ENCODE measurements around the gene EAPP. TPM values are rescaled to one million over a fixed set of nuclear protein-coding genes. Genes with fewer than 3 reads are reported as not detected.
"Not testable (repeated sequence)": the region's sequence is repeated elsewhere in the genome, so short reads cannot be mapped to it uniquely, and the experiment has no call there.

Gene EAPP
- polyA plus RNA-seq, 3 donors, result 67.2 to 70.9 (median 69.9) TPM

- peak; percentile 62 for DNase-seq
These were observed 42.6 kb downstream of the EAPP start for GRCh38 chr14:34496679-34497513.

- no peak for DNase-seq
These were observed 43.4 kb downstream of the EAPP start for GRCh38 chr14:34496007-34496678.

GRCh38 chr14:34489324-34489723 lies 50.2 kb downstream of the EAPP start:
- no peak for DNase-seq

GRCh38 chr14:34488528-34488927 lies 51.0 kb downstream of the EAPP start:
- no peak for DNase-seq

- no peak for DNase-seq
These were observed 54.8 kb downstream of the EAPP start for GRCh38 chr14:34484726-34485125.

GRCh38 chr14:34482463-34482862 lies 57.0 kb downstream of the EAPP start:
- DNase-seq, result no peak

GRCh38 chr14:34479694-34480093 lies 59.8 kb downstream of the EAPP start:
- DNase-seq, result no peak

GRCh38 chr14:34478261-34478660 lies 61.2 kb downstream of the EAPP start:
- no peak for DNase-seq

- not testable (repeated sequence) for DNase-seq
These were observed 63.5 kb downstream of the EAPP start for GRCh38 chr14:34476036-34476435.

GRCh38 chr14:34475163-34475562 lies 64.3 kb downstream of the EAPP start:
- no peak for DNase-seq

GRCh38 chr14:34474187-34474679 lies 65.3 kb downstream of the EAPP start:
- no peak for DNase-seq

- DNase-seq, result no peak
These were observed 66.7 kb downstream of the EAPP start for GRCh38 chr14:34472706-34473279.

- DNase-seq, result no peak
These were observed 69.2 kb downstream of the EAPP start for GRCh38 chr14:34470319-34470718.

- no peak for DNase-seq
These were observed 72.8 kb downstream of the EAPP start for GRCh38 chr14:34466691-34467090.

Other genes starting within 250 kb of the EAPP start
- 10 to 100 TPM; 27.7 to 28.2 (median 28.0) TPM for gene SPTSSA, start 77.5 kb downstream of the EAPP start, polyA plus RNA-seq (ENCODE audit: insufficient read length in 3 of 3)
- 100 to 1,000 TPM in 2 of 3 donors, 10 to 100 TPM in 1; 98.2 to 113 (median 112) TPM for gene SNX6, start 90.4 kb upstream of the EAPP start, polyA plus RNA-seq (ENCODE audit: insufficient read length in 3 of 3)
- gene CFL2, start 174.9 kb upstream of the EAPP start, polyA plus RNA-seq (ENCODE audit: insufficient read length in 3 of 3), result 10 to 100 TPM; 59.9 to 61.8 (median 61.8) TPM